ENCODE data around the gene ARL4C. TPM values are rescaled to one million over a fixed set of nuclear protein-coding genes. Genes with fewer than 3 reads are reported as not detected.

ARL4C gene, protein sequence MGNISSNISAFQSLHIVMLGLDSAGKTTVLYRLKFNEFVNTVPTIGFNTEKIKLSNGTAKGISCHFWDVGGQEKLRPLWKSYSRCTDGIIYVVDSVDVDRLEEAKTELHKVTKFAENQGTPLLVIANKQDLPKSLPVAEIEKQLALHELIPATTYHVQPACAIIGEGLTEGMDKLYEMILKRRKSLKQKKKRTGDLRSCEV
- 1.7 TPM for total RNA-seq
- long read RNA-seq, full-length matches to known transcripts = 12 of 12 reads
- long read RNA-seq, partial matches to known transcripts = 0 of 12 reads
- long read RNA-seq, other reads (novel, unspliced or antisense) = 0 of 12 reads

DNA sequence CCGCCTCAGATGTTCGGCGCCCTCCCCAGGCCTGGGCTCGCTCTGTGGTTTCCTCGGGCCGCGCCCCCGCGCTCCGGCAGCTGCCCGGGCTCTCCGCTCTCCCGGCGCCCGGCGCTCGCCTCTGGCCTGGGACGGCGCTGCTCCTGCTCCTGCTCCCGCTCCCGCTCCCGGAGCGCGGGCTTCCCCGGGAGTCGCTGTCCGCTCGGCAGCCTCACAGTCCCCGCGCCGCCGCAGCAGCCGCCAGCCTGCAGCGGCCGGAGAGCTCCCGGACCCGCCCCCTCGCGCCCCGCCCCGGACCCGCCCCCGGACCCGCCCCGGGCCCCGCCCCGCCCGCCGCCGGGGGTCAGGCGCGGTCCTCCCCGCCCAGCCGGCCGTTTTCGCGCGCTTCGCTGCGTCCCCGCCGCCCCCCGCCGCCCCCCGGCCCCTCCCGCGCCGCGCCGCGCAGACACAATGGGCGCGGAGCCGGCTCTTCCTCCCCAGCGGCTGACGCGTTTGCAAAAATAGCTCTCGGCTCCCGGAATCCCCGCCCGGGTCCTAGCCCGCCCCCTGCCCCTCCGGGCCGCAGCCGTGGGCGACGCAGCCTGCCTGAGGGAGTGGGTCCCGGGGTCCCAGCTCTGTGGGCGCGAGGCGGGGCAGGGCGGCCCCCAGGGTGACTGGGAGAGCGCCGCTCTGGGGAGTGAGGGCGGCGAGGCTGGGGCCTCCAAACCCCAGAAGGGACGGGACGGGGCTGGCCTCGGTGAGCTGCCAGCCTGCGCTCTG lies at the start of gene ARL4C:
ARL4C (minus strand) TSS at position 247 of the 759 bp plus-strand sequence. CDS start 495 bp downstream, outside the sequence.
- peak; percentile 83 for DNase-seq (ENCODE audit: low spot score)
- intact Hi-C loops (cut with DNase I) = loop anchor here (5.0 to 10.0 kb wide), 2 partner anchors 522 to 930 kb away; partner anchors contain the start of gene USP40

DNA sequence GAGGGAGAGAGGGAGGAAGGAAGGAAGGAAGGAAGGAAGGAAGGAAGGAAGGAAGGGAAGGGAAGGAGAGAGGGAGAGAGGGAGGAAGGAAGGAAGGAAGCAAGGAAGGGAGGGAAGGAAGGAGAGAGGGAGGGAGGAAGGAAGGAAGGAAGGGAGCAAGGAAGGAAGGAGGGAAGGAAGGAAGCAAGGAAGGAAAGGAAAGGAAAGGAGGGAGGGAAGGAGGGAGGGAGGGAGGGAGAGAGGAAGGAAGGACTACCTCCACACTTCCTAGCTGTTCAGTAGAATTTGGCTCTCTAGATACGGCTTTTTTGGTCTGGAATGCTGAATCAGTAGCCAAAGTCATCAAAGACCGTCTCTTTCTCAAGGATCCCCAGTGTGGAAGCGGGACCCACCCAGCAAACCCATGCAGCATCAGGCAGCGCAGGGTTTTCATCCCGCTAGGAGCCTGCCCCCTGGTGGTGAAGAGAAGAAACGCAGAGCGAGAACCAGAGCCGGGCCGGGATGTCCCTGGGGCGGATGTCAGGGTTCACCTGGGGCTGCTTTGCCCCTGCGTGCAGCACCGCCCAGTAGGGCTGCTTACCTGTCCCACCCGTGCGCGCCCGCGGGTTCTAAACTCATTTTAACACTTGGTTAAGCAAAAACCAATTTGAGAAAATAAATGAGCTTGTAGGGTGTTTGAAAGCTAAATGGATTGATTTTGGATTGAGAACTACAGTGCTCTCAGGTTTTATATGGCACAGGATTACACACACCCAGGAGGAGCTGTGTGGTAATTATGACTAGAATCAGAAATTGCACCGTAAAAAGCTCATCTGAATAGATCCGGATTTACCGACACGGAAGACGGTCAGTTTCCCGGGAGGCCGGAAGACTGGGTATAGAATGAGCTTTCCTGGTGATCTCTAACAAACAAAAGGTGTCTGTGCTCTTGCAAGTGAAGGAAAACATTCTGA lies 48.1 kb upstream of the ARL4C start:
- DNase-seq (ENCODE audit: low spot score) = peak; percentile 79
- intact Hi-C loops (cut with DNase I) = loop anchor here (5.0 to 10.0 kb wide), 3 partner anchors 408 to 1050 kb away; no protein-coding TSS in a partner anchor

DNA sequence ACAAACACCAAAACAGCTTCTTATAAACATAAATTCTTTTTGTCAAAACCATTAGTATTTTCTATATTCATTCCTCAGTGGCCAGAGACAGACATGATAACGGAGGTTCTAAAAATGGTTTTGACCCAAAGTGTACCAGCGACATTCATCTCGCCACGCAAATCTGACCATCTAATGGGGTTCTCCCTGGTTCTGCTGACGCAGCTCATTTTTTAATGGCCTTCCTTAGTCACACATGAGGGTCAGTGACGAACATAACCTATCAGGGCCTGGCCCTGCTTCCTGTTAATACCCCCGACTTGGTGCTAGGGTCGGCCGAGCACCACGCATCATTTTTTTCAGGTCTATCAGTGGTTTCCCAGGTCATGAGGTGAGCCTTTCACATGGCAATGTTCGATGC lies 45.9 kb upstream of the ARL4C start:
- intact Hi-C loops (cut with DNase I) = loop anchor here (10.0 kb wide), 1 partner anchor 1052 kb away; no protein-coding TSS in a partner anchor
- DNase-seq (ENCODE audit: low spot score) = no peak

DNA sequence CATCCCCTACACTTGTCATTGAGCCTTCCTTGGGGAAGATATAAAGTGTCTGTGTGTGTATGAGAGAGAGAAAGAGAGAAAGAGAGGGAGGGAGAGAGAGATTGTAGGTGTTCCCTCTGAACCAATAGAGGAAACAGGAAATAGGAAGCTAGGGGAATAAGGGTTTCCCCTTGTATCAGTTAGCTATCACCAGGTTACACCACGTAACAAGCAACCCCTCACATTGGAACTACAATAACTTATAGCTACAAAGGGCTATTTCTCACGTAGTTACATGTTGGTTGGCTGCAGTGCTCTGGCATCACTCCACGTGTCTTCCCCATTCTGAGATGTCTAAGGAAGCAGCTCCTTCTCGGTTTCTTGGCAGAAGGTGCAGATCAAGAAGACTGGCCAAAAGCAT lies 41.0 kb upstream of the ARL4C start:
- no peak for DNase-seq (ENCODE audit: low spot score)
- intact Hi-C loops (cut with DNase I) = no loop called here

DNA sequence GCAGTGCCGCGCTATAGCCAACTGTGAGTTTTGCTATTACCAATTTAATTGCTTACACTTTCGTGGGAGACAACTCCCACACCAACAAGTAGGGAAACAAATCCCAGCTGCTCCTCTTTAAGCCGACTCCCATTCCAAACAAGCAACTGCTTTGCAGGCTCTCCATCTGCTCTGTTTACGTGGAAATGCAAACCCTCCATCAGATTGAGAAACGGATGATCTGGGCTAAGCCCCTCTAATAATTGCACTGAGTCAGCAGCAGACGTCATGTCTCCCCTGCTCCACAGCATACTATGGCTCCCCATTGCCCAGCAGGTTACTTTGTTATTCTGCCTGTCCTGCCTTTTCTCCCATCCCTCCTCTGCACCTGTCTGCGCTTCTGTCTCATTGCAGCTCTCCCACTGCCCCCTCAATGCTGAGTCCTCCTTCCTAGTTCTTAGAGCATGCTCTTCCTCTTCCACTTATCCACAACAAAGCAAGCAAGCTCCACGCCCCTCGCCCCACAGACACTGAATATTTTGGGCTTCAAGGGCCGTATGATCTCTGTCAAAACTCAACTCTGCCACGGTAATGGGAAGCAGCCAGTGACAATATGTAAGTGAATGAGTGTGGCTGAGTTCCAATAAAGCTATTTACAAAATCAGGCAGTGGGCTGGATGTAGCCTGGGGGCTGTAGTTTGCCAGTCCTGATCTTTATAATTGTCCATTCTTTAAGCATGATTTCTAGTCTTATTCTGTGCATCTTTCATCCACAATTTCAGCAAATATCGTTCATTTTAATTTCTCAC lies 39.5 kb upstream of the ARL4C start:
- DNase-seq (ENCODE audit: low spot score) = no peak
- intact Hi-C loops (cut with DNase I) = no loop called here

DNA sequence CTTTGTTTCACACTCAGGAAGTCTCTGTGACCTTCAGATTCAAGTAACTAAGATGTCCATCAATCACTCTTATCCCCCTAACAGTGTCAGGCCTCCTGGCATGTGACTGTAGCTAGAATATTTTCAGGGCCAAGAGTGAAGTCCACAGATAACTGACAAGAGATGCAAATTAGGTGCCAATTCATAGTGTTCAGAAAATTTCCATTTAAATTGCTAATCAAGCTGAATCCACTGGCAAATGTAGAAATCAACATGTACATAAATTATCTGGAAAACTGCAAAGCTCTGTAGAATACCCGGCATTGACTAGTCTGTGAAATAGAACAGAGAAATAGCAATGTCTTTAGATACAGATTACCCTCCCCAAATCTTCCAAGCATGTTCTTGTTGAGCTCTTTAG lies 38.6 kb upstream of the ARL4C start:
- intact Hi-C loops (cut with DNase I) = no loop called here
- no peak for DNase-seq (ENCODE audit: low spot score)

DNA sequence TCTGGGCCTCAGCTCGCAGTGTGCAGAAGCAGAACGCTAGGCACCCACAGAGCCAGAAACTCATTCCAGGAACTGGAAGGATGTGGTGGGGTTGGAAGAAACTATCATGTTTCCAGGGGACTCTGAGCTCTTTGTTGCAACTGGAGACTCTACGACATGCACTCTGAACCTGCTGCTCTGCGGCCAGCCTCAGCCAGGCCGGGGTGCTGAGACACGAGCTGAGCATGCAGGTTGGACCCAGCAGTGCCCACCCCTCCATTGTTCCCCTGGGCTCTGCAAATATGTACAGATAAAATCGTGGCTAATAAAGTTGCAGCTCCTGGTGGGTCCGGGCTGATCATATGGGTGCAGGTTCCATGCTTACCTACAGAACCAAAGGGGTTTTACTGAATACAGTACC lies 37.6 kb upstream of the ARL4C start:
- intact Hi-C loops (cut with DNase I) = no loop called here
- no peak for DNase-seq (ENCODE audit: low spot score)

DNA sequence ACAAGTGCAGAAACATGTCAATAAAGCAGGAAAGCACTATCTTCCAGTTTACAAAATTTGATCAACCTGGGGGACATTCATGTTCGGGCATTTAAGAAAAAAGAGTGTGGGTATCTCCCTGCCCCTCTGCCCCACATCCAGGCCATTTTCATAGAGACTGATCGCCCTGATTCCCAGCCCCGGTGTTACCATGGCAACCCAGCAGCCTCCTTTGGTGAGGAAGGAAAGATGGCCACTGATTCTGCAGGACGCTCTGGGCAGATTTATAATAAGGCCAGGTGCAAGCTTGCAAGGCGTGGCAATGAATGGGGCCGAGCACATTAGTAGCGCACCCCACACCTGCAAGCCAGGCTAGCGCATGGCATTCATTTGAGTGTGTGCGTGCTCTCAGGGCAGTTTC lies 36.7 kb upstream of the ARL4C start:
- DNase-seq (ENCODE audit: low spot score) = no peak
- intact Hi-C loops (cut with DNase I) = no loop called here

DNA sequence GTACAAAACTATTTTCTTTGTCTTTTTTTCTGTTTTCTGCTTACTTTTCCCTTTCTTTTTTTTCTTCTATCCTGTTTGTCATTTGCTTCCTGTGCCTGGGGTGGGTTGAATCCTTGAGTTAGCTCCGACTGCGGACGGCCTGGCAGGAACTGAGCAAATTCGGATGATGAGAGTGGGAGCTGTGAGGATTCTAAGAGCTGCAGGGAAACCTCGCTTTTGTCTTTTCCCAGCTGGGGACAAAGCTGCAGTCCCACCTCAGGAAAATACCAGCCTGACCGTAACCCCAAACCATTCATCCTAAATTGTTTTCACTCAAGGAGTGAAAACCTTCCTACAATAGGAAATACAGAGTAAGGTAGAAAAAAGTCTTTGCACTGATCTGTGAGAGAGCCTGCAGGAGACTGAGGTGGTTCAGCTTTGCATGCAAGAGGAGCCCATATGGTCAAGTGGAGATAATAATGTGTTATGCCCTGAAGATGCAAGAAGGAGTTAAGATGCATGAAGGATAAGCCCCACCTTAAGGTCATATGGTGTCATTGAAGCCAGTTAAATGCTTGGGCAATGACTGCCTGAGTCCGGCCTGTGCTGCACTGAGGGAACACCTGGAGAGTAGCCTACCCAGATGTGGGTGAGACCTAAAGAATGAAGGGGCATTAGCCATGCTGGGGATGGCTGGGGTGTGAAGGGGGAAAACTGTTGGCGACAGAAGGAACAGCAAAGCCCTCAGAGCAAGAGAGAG lies 31.7 kb upstream of the ARL4C start:
- intact Hi-C loops (cut with DNase I) = no loop called here
- no peak for DNase-seq (ENCODE audit: low spot score)

DNA sequence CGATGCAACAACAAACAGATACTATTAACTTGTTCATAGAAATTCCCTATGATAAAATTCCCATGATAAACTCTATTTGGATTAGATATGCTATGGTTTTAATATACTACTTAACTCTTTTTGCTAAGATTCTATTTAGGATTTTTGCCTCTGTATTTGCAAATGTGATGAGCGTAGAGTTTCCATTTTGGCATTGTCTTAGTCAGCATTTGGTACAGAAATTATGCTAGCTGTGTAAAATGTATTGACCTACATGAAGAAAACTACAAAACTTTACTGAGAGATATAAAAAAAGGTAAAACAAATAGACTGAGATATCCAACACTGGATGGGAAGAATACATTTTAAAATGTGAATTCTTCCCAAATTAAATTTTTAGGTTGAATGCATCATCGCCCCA lies 29.8 kb upstream of the ARL4C start:
- no peak for DNase-seq (ENCODE audit: low spot score)
- intact Hi-C loops (cut with DNase I) = no loop called here

DNA sequence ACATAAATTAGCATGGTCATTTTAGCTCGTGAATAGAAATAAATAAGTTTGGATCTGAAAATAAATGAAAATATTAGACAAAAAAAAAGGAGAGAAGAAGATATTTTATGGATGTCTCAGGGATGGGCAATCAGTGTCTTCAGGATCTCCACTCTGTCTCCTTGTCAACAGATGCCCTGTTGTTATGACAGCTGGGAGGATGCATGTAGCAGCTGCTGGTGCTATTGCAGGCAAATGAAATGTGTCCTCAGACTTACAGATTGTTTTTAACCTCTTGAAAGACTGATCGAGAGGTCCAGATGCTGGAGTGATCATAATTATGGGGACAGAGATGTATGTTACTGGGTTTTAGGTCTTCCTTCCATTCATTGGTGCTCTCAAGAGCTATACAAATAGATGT lies 24.7 kb upstream of the ARL4C start:
- intact Hi-C loops (cut with DNase I) = no loop called here
- DNase-seq (ENCODE audit: low spot score) = no peak

DNA sequence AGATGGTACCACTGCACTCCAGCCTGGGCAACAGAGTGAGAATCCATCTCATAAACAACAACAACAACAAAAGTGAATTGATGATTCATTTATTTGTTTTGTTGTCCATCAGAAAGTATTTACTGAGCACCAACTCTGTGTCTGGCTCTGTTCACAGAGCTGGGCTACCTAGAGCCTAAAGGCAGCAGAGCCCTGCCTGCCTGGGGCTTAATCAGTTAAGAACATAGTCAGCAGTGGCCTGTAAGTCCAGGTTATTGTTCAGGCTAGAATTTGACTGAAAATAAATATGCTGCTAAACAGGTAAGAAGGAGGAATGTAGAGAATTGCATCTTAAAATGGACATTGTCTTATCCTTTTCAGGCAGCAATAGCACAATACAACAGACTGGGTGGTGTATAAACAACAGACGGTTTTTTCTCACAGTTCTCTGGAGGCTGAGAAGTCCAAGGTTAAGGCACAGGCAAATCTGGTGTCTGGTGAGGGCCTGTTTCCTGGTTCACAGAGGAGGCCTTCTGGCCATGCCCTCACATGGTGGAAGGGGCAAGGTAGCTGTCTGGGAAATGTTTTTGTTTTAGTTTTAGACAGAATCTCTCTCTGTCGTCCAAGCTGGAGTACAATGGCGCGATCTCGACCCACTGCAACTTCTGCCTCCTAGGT lies 22.2 kb upstream of the ARL4C start:
- no peak for DNase-seq (ENCODE audit: low spot score)
- intact Hi-C loops (cut with DNase I) = no loop called here

DNA sequence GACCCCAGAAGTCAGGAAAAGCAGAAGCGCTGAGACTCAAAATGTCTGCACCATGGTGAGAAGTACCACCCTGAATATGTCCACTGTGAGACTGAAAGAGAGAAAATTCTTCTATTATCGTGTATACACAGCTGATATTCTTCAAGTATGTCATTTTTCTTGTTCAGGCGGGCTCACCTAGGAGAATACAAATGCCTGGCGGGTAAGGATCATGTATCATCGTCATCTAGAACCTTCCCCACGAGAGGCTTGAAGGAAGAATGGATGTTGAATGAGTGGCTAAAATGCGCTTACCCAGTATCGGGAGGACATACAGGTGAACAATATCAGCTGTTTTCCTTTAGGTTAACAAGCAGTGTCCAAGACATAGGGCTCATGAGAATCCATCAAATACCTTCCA lies 21.1 kb upstream of the ARL4C start:
- no peak for DNase-seq (ENCODE audit: low spot score)

DNA sequence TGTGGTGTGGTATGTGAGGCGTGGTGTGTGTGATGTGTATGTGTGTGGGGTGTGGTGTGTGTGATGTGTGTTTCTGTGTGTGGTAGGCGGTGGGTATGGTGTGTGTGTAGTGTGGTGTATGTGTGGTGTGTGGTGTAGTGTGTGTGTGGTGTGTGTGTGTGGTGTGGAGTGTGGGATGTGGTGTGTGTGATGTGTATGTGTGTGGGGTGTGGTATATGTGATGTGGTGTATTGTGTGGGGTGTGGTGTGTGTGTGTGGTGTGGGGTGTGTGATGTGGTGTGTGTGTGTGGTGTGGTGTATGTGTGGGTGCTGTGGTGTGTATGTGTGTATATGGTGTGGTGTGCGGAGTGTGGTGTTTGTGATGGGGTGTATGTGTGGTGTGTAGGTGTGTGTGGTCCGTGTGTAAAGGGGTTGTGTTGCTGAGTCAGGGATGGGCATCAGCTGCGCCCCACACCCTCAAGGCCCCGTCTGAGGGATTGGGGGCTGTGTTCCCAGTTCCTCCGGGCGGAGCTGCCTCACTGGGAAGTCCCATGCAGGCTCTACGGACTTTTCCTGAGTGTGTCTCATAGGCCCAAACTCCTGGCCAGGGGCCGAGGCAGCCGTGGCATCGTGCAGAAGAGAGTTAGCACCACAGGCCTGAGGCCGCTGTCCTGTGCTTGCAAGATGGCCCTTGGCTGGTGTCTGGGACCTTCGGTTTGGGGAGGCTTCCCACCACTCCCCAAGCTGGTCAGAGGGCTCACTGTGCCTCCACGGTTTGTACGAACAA lies 18.2 kb upstream of the ARL4C start:
- intact Hi-C loops (cut with DNase I) = no loop called here

More for the DNA sequence above, 21.1 kb upstream of the ARL4C start:
- intact Hi-C loops (cut with DNase I) = no loop called here

DNA sequence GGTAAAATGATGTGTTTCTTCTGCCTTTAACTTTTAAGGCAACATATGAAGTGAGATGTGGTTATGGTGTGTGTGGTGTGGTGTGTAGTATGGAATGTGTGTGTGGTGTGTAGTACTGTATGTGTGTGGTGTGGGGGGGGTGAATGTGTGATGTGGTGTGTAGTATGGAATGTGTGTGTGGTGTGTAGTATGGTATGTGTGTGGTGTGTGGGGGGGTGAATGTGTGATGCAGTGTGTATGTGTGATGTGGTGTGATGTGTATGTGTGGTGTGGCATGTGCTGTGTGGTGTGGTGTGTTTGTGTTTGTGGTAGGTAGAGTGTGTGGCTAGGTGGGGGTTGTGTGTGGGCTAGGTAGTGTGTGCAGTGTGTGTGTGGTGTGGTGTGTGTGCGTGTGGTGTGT lies 17.2 kb upstream of the ARL4C start:
- no peak for DNase-seq (ENCODE audit: low spot score)
- intact Hi-C loops (cut with DNase I) = no loop called here

More for the DNA sequence above, 18.2 kb upstream of the ARL4C start:
- no peak for DNase-seq (ENCODE audit: low spot score)

DNA sequence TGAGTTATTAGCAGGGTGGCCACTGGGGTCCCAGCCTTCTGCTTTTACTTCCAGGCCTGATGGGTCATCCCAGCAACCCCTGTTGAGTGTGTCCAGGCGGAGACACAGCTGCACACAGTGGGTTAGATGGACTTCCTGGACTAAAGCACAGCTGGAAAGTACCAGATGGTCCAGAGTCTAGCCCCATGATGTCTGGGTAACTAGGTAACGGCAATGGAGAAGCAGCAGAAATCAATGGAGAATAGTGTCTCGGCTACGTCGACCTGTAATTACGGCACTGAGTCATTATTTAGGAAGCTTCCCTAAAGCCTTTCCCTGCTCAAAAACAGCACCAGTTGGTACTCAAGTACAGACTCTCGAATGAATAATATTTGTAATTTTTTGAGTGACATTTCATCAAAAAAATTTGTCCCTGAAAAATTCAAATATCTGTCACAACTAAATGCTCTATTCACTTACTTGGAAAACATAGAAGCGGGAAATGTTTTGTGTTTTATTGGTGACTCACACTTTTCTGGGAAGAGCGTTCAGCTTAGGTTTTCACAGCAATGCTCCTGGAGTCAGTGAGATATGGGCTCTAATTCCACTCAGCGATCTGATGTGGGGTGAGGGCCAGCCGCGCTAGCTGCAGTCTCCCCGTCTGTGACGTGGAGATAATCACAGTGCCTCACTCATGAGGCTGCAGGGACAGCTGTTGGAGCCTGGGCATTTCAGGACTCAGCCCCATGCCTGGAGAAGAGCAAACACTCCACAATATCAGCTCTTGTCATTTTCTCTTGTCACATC lies 16.2 kb upstream of the ARL4C start:
- no peak for DNase-seq (ENCODE audit: low spot score)
- intact Hi-C loops (cut with DNase I) = no loop called here
